Effector memory CD4-positive, alpha-beta T cell (primary cell): Measurements from ENCODE around the gene ARPP21.

Experiments
- DNase-seq, 3 donors: peaks; one replicate each; pipeline ENCODE4 v3.0.0-alpha.2; 2020
- H3K27ac ChIP-seq: 2 replicates; pipeline ENCODE4 v1.7.0; 2013; ENCODE audit warnings: mild to moderate bottlenecking, low read length, moderate library complexity; ENCODE audit not compliant: insufficient read depth, poor library complexity, severe bottlenecking
- H3K27me3 ChIP-seq: replicated peaks from 2 replicates; pipeline ENCODE4 v1.7.0; 2013; ENCODE audit warnings: mild to moderate bottlenecking, low read length; ENCODE audit not compliant: insufficient read depth, control insufficient read depth, poor library complexity, severe bottlenecking
- H3K36me3 ChIP-seq: 2 replicates; pipeline ENCODE4 v1.7.0; 2013; ENCODE audit warnings: mild to moderate bottlenecking, low read length, moderate library complexity; ENCODE audit not compliant: control insufficient read depth, insufficient read depth
- H3K4me1 ChIP-seq: 2 replicates; pipeline ENCODE4 v1.7.0; 2013; ENCODE audit warnings: low read length, mild to moderate bottlenecking; ENCODE audit not compliant: control insufficient read depth, insufficient read depth, poor library complexity, severe bottlenecking
- H3K4me3 ChIP-seq: 2 replicates; pipeline ENCODE4 v1.7.0; 2013; ENCODE audit warnings: low read length, low read depth, mild to moderate bottlenecking; ENCODE audit not compliant: insufficient read depth, poor library complexity, severe bottlenecking
- H3K9me3 ChIP-seq: 2 replicates; pipeline ENCODE4 v1.7.0; 2013; ENCODE audit warnings: mild to moderate bottlenecking, low read length, moderate library complexity; ENCODE audit not compliant: control insufficient read depth

The ARPP21 gene

DNA sequence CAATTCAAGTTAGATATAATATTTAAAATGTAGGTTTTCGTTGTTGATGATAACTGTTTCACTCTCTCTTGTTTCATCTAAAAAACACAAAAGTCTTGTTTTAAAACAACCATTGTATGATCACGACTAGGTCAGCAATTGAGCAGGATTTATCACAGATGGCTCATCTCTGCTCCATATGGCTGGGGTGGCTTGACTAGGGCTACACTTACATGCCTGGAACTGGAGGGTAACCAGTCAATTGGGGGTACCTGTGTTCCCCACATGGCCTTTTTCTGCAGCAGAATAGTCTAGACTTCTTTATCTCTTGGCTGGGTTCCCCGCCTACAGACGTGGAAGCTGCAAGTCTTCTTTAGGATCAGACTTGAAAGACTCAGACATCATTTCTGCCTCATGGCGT lies 103.9 kb downstream of the ARPP21 start:
- Histone ChIP-seq H3K27me3 (no peaks in the 10 kb centered on the region), H3K27ac (no peak overlapping the region), H3K9me3 (no peaks in the 10 kb centered on the region), H3K36me3 (no peaks in the 10 kb centered on the region), H3K4me1 (no peaks in the 10 kb centered on the region), H3K4me3 (no peak overlapping the region)
- DNase-seq, result no peak

DNA sequence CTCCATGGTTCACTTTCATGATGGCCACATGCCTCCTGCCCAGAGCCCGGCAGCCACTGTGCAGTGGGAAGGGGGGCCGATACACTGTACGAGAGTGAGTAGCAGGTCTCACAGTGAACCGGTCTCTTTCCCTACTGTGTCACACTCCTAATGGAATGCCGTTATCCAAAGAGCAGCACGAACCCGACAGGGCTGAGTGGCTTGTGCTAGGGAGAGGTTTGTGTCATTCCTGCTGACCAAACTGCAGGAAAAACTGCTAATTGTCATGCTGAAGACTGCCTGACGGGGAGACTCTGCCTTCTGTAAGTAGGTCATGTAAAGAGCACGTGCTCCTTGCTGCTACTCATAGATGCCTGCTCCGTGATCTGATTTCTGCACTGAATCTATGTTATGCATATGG lies 105.1 kb downstream of the ARPP21 start:
- Histone ChIP-seq H3K36me3 (no peaks in the 10 kb centered on the region), H3K4me1 (no peaks in the 10 kb centered on the region), H3K27ac (no peak overlapping the region), H3K4me3 (no peak overlapping the region), H3K9me3 (no peaks in the 10 kb centered on the region), H3K27me3 (no peaks in the 10 kb centered on the region)
- no peak for DNase-seq

DNA sequence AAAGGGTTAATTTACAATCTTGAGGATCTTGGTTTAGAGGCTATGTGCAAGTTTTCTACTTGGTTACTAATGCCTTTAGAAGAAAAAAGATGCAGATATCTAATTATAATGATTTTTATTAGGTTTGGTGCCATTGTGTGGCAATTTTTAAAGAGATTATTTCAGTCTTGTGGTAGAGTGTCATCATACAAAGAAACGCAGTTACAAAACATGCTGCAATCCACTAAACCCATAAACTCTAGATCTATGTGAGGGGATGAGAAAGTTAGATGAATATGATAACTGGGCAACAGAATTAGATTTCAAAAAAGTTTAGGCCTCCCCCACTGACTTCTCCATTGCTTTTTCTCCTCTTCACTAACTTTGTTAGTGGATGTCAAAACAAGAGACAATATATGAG lies 106.0 kb downstream of the ARPP21 start:
- no peaks in the 10 kb centered on the region for H3K27me3 ChIP-seq
- DNase-seq, result no peak
- H3K36me3 ChIP-seq, result no peaks in the 10 kb centered on the region
- no peak overlapping the region for H3K27ac ChIP-seq
- H3K4me3 ChIP-seq, result no peak overlapping the region
- no peaks in the 10 kb centered on the region for H3K9me3 ChIP-seq
- H3K4me1 ChIP-seq, result no peaks in the 10 kb centered on the region

DNA sequence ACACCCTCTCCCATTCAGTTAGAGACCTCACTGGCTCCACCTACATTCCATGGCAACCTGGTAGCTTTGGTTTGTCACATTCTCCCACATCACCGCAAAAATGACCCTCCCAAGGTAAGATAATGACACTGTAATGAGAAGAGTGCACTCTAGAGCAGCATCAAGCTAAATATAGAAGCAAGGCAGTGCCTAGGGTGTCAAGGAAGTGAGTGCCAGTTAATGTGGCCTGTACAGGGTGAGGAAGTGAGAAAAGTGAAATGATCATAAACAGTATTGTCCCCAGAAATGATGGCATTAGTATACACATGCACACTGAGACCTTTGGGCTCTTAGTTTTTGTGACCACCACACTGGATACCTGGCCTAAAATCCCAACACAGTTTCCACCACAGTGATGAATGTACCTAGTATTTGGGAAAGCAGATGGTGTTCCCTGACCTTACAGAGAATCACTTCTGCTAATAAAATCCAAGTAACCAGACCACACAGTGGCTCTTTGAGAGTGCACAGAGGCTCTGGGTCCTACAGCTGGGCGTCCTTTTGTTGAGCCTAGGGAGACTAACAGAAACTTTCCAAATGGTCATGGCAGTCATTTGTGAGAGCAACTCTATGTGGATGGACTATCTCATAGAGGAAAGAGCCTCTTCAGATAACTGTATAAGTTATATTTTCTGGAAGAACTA lies 106.6 kb downstream of the ARPP21 start:
- DNase-seq, result no peak
- no peaks in the 10 kb centered on the region for H3K4me1 ChIP-seq

DNA sequence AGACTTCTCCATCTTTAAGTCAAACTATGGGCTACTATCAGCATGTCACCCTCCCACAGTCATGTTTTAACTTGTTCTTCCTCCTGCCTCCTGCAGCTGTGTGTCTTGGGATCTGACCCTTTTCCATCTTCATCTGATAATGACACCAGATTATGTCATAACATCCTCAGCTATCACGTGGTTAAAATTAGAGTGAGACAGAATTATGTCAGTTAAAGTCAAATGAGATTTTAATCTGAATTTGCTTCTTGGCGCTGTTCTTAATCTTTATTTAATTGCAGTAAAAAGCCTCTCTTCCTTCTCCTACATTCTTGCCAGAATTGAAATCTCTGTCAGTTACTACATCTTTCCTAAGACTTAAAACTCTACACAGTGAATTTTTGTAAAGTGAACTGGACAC lies 107.2 kb downstream of the ARPP21 start:
- Histone ChIP-seq H3K4me1 (no peaks in the 10 kb centered on the region), H3K27me3 (no peaks in the 10 kb centered on the region), H3K36me3 (no peaks in the 10 kb centered on the region), H3K4me3 (no peak overlapping the region), H3K27ac (no peak overlapping the region), H3K9me3 (no peaks in the 10 kb centered on the region)
- no peak for DNase-seq

More for the DNA sequence above, 106.6 kb downstream of the ARPP21 start:
- Histone ChIP-seq H3K27me3 (no peaks in the 10 kb centered on the region), H3K36me3 (no peaks in the 10 kb centered on the region), H3K9me3 (no peaks in the 10 kb centered on the region), H3K27ac (no peak overlapping the region), H3K4me3 (no peak overlapping the region)

DNA sequence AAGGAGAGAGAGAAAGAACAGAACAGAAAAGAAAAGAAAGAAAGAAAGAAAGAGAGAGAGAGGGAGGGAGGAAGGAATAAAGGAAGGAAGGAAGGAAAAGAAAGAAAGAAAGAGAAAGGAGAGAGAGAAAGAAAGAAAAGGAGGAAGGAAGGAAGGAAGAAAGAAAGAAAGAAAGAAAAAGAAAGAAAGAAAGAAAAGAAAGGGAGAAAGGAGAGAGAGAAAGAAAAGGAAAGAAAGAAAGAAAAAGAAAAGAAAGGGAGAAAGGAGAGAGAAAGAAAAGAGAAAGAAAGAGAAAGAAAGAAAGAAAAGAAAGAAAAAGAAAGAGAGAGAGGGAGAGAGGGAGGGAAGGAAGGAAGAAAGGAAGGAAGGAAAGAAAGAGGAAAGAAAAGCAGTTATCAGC lies 108.8 kb downstream of the ARPP21 start:
- Histone ChIP-seq H3K36me3 (no peaks in the 10 kb centered on the region), H3K27me3 (no peaks in the 10 kb centered on the region), H3K27ac (no peak overlapping the region), H3K9me3 (no peaks in the 10 kb centered on the region), H3K4me1 (no peaks in the 10 kb centered on the region), H3K4me3 (no peak overlapping the region)
- DNase-seq, result no peak

DNA sequence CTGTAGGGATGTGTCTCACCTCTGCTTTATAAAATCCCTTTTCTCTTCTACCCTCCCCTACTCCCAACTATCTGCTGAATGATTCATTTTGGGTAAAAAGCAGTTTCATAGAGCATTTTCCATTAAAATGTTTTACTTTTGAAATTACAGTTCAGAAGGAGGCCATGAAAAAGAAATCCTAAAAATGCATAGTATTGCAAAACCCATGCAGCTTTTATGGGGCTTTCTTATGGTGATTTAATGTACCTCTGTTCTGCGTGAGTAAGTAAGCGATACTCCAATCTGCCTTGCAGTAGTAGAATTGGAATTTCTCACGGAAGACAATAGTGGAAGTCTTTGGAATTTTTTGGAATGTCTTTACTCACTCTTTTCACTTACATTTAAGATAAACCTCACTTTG lies 111.9 kb downstream of the ARPP21 start:
- DNase-seq, result no peak
- no peak overlapping the region for H3K4me3 ChIP-seq
- no peak overlapping the region for H3K27ac ChIP-seq
- H3K9me3 ChIP-seq, result no peaks in the 10 kb centered on the region
- H3K36me3 ChIP-seq, result no peaks in the 10 kb centered on the region
- no peaks in the 10 kb centered on the region for H3K27me3 ChIP-seq
- H3K4me1 ChIP-seq, result no peaks in the 10 kb centered on the region

DNA sequence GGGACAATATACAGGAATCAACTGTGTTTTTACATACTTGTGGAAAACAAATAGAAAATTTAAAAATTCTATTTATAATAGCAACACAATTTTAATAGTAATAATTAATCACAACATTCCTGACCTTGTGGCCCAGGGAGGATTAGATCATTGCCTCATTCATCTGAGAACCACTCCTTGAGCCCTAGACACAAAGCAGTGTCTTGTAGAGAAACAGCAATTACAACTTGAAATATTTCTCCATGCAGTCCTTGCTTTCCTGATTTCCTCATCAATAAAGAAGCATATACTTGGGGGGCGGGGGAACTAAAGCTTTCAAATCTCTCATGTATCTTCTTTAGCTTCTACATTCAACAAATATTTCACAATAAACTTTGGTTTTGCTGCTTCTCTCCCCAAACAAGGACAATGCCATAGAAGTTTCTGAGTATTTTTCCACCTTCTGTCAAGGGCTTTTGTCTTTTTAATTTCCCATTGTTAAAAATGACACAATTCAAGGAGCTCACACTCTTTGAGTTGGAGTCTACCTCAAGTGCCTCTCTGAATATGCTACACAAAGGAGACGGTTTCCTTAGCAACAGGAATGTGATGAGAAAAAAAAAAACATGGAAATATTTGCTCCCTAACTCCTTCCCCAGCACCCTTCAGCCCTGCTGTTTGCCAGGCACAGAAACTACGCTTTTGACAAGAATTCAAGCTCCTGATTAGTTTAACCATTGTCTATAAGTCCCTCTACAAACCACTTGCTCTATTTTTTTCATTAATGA lies 118.8 kb downstream of the ARPP21 start:
- Histone ChIP-seq H3K36me3 (no peaks in the 10 kb centered on the region), H3K27me3 (no peaks in the 10 kb centered on the region), H3K4me3 (no peak overlapping the region), H3K4me1 (no peaks in the 10 kb centered on the region), H3K27ac (no peak overlapping the region), H3K9me3 (peaks cover 1% of the 10 kb centered on the region)
- no peak for DNase-seq

DNA sequence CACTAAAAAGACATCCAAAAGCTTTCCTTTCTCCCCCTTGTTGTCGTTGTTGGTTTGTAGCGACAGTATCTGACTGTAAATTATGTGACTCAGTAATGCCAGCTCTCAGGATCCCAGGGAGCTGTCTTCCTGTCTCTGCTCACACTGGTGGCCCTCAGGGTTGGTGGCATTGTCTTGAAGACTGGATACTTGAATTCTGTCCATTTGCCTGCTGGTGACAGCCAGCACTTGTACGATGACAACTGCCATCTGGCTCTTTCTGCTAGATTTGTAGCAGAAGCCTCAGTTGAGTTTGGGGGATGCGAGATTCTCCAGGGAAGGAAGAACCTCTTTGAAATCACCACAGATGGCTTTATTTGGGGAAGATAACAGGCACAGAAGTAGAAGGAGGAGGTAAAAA lies 120.8 kb downstream of the ARPP21 start:
- no peaks in the 10 kb centered on the region for H3K4me1 ChIP-seq
- no peak for DNase-seq
- H3K27me3 ChIP-seq, result no peaks in the 10 kb centered on the region
- H3K27ac ChIP-seq, result no peak overlapping the region
- H3K4me3 ChIP-seq, result no peak overlapping the region
- no peaks in the 10 kb centered on the region for H3K36me3 ChIP-seq
- H3K9me3 ChIP-seq, result peaks cover 4% of the 10 kb centered on the region

DNA sequence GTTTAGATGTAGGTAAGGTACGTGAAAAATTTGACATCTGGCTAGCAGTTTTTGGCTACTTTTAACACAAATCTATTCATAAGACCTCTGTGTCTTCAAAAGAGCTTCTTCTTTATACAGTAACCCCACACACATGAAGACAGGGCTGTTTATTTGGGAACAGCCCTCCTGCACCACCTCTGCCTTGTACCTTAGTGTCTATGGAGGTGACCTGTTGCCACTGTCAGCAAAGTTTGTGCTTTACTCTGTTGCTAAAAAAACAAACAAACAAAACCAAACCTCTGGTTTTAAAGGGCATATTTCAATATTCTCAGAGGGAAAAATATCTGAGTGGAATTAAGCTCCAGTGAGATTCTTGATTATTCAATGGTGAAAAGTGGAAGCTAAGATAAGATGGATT lies 122.0 kb downstream of the ARPP21 start:
- no peaks in the 10 kb centered on the region for H3K4me1 ChIP-seq
- DNase-seq, result no peak
- no peak overlapping the region for H3K27ac ChIP-seq
- peaks cover 4% of the 10 kb centered on the region for H3K9me3 ChIP-seq
- H3K27me3 ChIP-seq, result no peaks in the 10 kb centered on the region
- H3K36me3 ChIP-seq, result no peaks in the 10 kb centered on the region
- no peak overlapping the region for H3K4me3 ChIP-seq
